Panc1 (cell line): Measurements from ENCODE around the gene ESR1. TPM values are rescaled to one million over a fixed set of nuclear protein-coding genes. Genes with fewer than 3 reads are reported as not detected.

Experiments
- ATAC-seq: fragments of 200-7000 bp; cut with Tn5 transposase; 2 replicates; pipeline ENCODE4 v1.9.1; 2020; ENCODE audit warnings: mild to moderate bottlenecking, moderate library complexity
- BruUV-seq: library from RNA; stranded (reverse); fragments of 400-500 nt; replicated peaks from 2 replicates; lab custom pipeline; 2021; lab: Mats Ljungman, UMichigan
- CTCF ChIA-PET: fragments of 300-600 bp; sonication (Branson Sonifier 250); formaldehyde crosslinking; loops from one replicate; lab custom pipeline; 2022; ENCODE audit warnings: antibody characterized with exemption; lab: Charles Lee
- POLR2A ChIA-PET: fragments of 300-600 bp; sonication (Branson Sonifier 250); formaldehyde crosslinking; loops from one replicate; lab custom pipeline; 2022; ENCODE audit warnings: antibody characterized with exemption; lab: Charles Lee
- DNase-seq: peaks from one replicate; pipeline ENCODE4 v3.0.0-alpha.2; 2010; ENCODE audit warnings: low read depth, low spot score
- H3K27ac ChIP-seq: 2 replicates; pipeline ENCODE4 v1.5.1; 2011; ENCODE audit warnings: mild to moderate bottlenecking, low read length, inconsistent platforms
- H3K27me3 ChIP-seq: fragments of 200-500 bp; sonication (Bioruptor generic); 2 replicates; pipeline ENCODE4 v1.6.0; 2014; ENCODE audit warnings: low read length, inconsistent platforms; ENCODE audit not compliant: control insufficient read depth, insufficient read depth
- H3K36me3 ChIP-seq: fragments of 200-500 bp; sonication (Bioruptor generic); 2 replicates; pipeline ENCODE4 v1.5.1; 2014; ENCODE audit warnings: inconsistent platforms, mild to moderate bottlenecking, low read length, moderate library complexity; ENCODE audit not compliant: control insufficient read depth, insufficient read depth
- H3K4me1 ChIP-seq: 2 replicates; pipeline ENCODE4 v1.5.1; 2011; ENCODE audit warnings: inconsistent platforms, mild to moderate bottlenecking, low read length, moderate library complexity; ENCODE audit not compliant: control insufficient read depth, insufficient read depth
- H3K4me3 ChIP-seq, 2 experiments: 2 replicates each; pipeline ENCODE4 v1.5.1; 2011 to 2012; ENCODE audit warnings: low read depth in 2 of 2, low read length in 2 of 2, mild to moderate bottlenecking in 2 of 2, inconsistent platforms in 1 of 2, moderate library complexity in 1 of 2
- H3K9me3 ChIP-seq: fragments of 200-500 bp; sonication (Bioruptor generic); 2 replicates; pipeline ENCODE4 v1.5.1; 2014; ENCODE audit warnings: low read depth, mild to moderate bottlenecking, inconsistent platforms, low read length, moderate library complexity; ENCODE audit not compliant: control insufficient read depth, insufficient read depth
- POLR2AphosphoS5 ChIP-seq: IDR thresholded peaks from 2 replicates; pipeline ENCODE4 v1.6.1; 2012; ENCODE audit warnings: mild to moderate bottlenecking, low read depth, low read length, moderate library complexity
- REST ChIP-seq, 2 experiments: IDR thresholded peaks; 2 replicates each; pipeline ENCODE4 v1.6.1; 2011 to 2012; ENCODE audit warnings: low read depth in 2 of 2, control low read depth in 1 of 2, low read length in 1 of 2, mild to moderate bottlenecking in 1 of 2, moderate library complexity in 1 of 2; ENCODE audit not compliant: insufficient read depth in 1 of 2
- SIN3A ChIP-seq: IDR thresholded peaks from 2 replicates; pipeline ENCODE4 v1.6.1; 2012; ENCODE audit warnings: low read depth, mild to moderate bottlenecking, low read length, moderate library complexity, borderline replicate concordance; ENCODE audit not compliant: insufficient read depth
- TCF7L2 ChIP-seq: IDR thresholded peaks from 2 replicates; pipeline ENCODE4 v1.6.1; 2011; ENCODE audit warnings: mild to moderate bottlenecking, low read depth, low read length, inconsistent platforms
- in situ Hi-C: cut with HindIII; loops from 2 replicates; pipeline ENCODE4 v1.10.0; 2016; ENCODE audit warnings: low sequenced_read_pairs, low pct_unique_long_range_greater_than_20kb
- intact Hi-C: fragments of 100-400 bp; cut with micrococcal nuclease; formaldehyde crosslinking; loops from one replicate; pipeline ENCODE4 v1.10.0; 2022; ENCODE audit not compliant: unreplicated experiment
- total RNA-seq: library from RNA; stranded (reverse); gene quantifications from one replicate; pipeline ENCODE4 v1.2.1, GENCODE V29; 2021; ENCODE audit not compliant: unreplicated experiment
- TF ChIP-seq, protein P1 (sequence below): fragments of 450-650 bp; IDR thresholded peaks from 2 replicates; pipeline ENCODE4 v1.5.1; 2017; ENCODE audit warnings: mild to moderate bottlenecking

ESR1 gene
- total RNA-seq, 1 experiment from 2014 or later, result 0.03 TPM

DNA sequence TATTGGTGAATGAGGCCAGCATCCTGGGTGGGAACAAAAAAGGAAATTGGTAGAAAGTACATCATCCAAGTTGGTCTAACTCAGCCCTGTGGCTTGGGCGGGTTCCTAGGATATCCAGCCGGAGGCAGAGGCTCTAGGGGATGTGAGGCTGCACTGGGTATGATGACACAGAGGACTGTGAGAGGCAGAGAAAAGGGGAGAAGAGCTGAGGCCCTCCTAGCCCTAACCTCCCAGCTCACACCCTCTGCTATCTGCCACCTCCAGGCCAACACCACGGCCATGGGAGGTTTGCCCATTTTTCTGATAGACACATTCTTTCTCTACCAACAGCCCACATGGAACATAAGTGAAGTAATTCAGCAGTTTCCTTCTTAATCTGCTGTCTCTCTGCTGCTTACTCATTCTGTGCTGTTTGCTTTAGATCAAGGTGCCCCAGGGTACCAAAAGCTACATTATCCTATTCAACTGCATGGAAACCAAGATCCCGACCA lies 284.4 kb downstream of the ESR1 start:
- no peaks in the 10 kb centered on the region for H3K36me3 ChIP-seq
- no peak overlapping the region for H3K27ac ChIP-seq
- no peaks in the 10 kb centered on the region for H3K4me1 ChIP-seq
- in situ Hi-C loops (loop anchor here (25.0 kb wide), 1 partner anchor 105 kb away; no protein-coding TSS in a partner anchor), intact Hi-C loops (no loop called here)
- H3K4me3 ChIP-seq, result no peak overlapping the region
- ChIA-PET CTCF (no interaction called here), POLR2A (no interaction called here)
- no TSS peak for BruUV-seq
- H3K9me3 ChIP-seq, result no peaks in the 10 kb centered on the region
- ATAC-seq (no peak), DNase-seq (no peak)
- TF ChIP-seq, protein P1, sequence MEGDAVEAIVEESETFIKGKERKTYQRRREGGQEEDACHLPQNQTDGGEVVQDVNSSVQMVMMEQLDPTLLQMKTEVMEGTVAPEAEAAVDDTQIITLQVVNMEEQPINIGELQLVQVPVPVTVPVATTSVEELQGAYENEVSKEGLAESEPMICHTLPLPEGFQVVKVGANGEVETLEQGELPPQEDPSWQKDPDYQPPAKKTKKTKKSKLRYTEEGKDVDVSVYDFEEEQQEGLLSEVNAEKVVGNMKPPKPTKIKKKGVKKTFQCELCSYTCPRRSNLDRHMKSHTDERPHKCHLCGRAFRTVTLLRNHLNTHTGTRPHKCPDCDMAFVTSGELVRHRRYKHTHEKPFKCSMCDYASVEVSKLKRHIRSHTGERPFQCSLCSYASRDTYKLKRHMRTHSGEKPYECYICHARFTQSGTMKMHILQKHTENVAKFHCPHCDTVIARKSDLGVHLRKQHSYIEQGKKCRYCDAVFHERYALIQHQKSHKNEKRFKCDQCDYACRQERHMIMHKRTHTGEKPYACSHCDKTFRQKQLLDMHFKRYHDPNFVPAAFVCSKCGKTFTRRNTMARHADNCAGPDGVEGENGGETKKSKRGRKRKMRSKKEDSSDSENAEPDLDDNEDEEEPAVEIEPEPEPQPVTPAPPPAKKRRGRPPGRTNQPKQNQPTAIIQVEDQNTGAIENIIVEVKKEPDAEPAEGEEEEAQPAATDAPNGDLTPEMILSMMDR, result no peak
- TF ChIP-seq POLR2AphosphoS5, result no peak
- no peak for TF ChIP-seq SIN3A
- TF ChIP-seq TCF7L2, result no peak
- no peak for TF ChIP-seq REST (IDR thresholded peaks at IDR 0.05; ENCODE audit: insufficient read depth in 1 of 2, low read depth in 2 of 2, low read length in 1 of 2)
- no peaks in the 10 kb centered on the region for H3K27me3 ChIP-seq

- Histone ChIP-seq H3K4me3 (no peak overlapping the region), H3K36me3 (no peaks in the 10 kb centered on the region), H3K27ac (no peak overlapping the region), H3K4me1 (no peaks in the 10 kb centered on the region), H3K27me3 (no peaks in the 10 kb centered on the region), H3K9me3 (no peaks in the 10 kb centered on the region)
- POLR2A ChIA-PET, result no interaction called here
- TF ChIP-seq, protein P1, result no peak
- no peak for TF ChIP-seq POLR2AphosphoS5
- TF ChIP-seq TCF7L2, result no peak
- TF ChIP-seq REST (IDR thresholded peaks at IDR 0.05; ENCODE audit: insufficient read depth in 1 of 2, low read depth in 2 of 2, low read length in 1 of 2), result no peak
- no peak for TF ChIP-seq SIN3A
- CTCF ChIA-PET, result no interaction called here
- intact Hi-C loops, result no loop called here
- in situ Hi-C loops, result loop anchor here (25.0 kb wide), 1 partner anchor 106 kb away; no protein-coding TSS in a partner anchor
- DNase-seq (no peak), ATAC-seq (no peak)
- BruUV-seq, result no TSS peak
Measured at GRCh38 chr6:152093711-152094110, 286.2 kb downstream of the ESR1 start.
